ENCODE results near the gene CARNS1. TPM values are rescaled to one million over a fixed set of nuclear protein-coding genes. Genes with fewer than 3 reads are reported as not detected.

CARNS1 gene
- total and polyA plus RNA-seq, 2 experiments from 2014 or later, result 2.4 to 7.7 TPM

DNA sequence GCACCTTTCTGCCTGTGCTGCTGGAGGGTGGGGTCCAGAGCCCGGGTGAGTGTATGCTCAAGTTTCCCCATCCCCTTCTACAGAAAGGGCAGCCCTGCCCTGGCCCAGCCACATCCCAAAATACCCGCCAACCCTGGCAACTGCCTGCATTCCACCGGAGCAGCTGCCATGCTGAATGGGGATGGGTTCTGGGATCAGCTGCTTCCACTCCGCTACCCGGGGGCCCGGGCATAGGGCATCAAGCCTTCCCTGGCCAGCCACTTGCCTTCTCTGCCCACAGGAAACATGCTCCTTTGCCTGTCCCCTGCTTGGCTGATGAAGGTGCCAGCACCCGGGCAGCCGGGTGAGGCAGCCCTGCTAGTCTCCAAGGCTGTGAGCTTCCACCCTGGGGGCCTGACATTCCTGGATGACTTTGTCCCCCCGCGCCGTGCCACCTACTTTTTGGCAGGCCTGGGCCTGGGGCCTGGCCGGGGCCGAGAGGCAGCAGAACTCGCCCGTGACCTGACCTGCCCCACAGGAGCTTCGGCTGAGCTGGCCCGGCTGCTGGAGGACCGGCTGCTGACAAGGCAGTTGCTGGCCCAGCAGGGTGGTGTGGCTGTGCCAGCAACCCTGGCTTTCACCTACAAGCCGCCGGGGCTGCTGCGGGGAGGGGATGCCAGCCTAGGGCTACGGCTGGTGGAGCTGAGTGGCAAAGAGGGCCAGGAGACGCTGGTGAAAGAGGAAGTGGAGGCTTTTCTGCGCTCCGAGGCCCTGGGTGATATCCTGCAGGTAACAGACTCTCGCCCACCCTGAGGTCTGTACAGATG lies 3.2 kb downstream of the CARNS1 start:
- H3K27me3 ChIP-seq, result no peaks in the 10 kb centered on the region
- H2AFZ ChIP-seq, result no peak overlapping the region
- WGBS (ENCODE audit: low lambda C conversion rate, missing lambda C conversion rate), result 93% methylated on average over 26 of the region's 26 CpGs
- H3K9me2 ChIP-seq (replicated peaks; ENCODE audit: insufficient read depth), result no peaks in the 10 kb centered on the region
- TF ChIP-seq EZH2 (IDR thresholded peaks at IDR 0.05; ENCODE audit: borderline replicate concordance) (no peak), EZH2phosphoT487 (IDR thresholded peaks at IDR 0.05; ENCODE audit: low read depth, severe bottlenecking, unreplicated experiment) (no peak)
- TF ChIP-seq, protein P1, sequence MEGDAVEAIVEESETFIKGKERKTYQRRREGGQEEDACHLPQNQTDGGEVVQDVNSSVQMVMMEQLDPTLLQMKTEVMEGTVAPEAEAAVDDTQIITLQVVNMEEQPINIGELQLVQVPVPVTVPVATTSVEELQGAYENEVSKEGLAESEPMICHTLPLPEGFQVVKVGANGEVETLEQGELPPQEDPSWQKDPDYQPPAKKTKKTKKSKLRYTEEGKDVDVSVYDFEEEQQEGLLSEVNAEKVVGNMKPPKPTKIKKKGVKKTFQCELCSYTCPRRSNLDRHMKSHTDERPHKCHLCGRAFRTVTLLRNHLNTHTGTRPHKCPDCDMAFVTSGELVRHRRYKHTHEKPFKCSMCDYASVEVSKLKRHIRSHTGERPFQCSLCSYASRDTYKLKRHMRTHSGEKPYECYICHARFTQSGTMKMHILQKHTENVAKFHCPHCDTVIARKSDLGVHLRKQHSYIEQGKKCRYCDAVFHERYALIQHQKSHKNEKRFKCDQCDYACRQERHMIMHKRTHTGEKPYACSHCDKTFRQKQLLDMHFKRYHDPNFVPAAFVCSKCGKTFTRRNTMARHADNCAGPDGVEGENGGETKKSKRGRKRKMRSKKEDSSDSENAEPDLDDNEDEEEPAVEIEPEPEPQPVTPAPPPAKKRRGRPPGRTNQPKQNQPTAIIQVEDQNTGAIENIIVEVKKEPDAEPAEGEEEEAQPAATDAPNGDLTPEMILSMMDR (IDR thresholded peaks at IDR 0.05; ENCODE audit: poor library complexity), result no peak
- DNase-seq (ENCODE audit: low spot score), result no peak
- H4K20me1 ChIP-seq (ENCODE audit: insufficient read depth, poor library complexity, severe bottlenecking), result no peaks in the 10 kb centered on the region
- no peaks in the 10 kb centered on the region for H3K9me3 ChIP-seq (ENCODE audit: low read depth)
- H3K4me2 ChIP-seq, result no peak overlapping the region
- H3K4me3 ChIP-seq, result no peak overlapping the region
- H3K36me3 ChIP-seq (replicated peaks; ENCODE audit: insufficient read depth, low read depth), result no peaks in the 10 kb centered on the region
- H3K27ac ChIP-seq, result no peak overlapping the region
- H3K4me1 ChIP-seq (ENCODE audit: insufficient read depth), result peaks cover 14% of the 10 kb centered on the region
- H3K79me2 ChIP-seq, result no peaks in the 10 kb centered on the region

DNA sequence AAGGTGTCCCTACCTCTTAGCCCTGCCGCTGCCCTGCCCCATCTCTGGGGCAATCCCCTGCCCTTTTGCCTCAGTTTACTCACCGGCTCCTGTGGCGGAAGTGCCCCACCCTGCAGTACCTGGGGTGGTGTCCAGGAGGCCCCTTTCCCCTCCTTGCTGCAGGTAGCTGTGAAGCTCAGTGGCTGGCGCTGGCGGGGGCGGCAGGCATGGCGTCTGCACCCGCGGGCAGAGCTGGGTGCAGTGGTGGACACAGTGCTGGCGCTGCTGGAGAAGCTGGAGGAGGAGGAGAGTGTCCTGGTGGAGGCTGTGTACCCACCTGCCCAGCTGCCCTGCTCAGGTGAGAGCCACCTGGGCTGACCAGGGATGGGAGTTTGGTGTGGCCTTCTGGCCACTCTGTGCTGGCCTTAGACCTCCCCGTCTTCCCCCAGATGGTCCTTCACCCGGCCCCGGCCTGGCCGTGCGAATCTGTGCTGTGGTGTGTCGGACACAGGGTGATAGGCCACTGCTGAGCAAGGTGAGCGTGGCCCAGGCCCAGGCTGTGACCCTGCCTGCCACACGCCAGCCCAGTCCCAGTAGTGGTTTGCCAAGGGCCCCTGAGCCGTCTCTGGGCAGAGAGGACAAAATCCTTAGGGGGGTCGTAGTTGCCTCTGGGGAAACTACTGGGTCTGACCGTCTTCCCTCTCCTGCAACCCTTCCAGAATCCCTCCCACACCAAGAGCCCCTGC lies 4.0 kb downstream of the CARNS1 start:
- Histone ChIP-seq H3K79me2 (no peaks in the 10 kb centered on the region), H3K9me2 (replicated peaks; ENCODE audit: insufficient read depth) (no peaks in the 10 kb centered on the region), H3K9me3 (ENCODE audit: low read depth) (no peaks in the 10 kb centered on the region), H3K4me1 (ENCODE audit: insufficient read depth) (peaks cover 14% of the 10 kb centered on the region), H3K27ac (no peak overlapping the region), H3K4me3 (no peak overlapping the region), H2AFZ (no peak overlapping the region), H3K4me2 (peak overlapping the region; percentile 94), H3K36me3 (replicated peaks; ENCODE audit: insufficient read depth, low read depth) (no peaks in the 10 kb centered on the region), H4K20me1 (ENCODE audit: insufficient read depth, poor library complexity, severe bottlenecking) (no peaks in the 10 kb centered on the region), H3K27me3 (no peaks in the 10 kb centered on the region)
- TF ChIP-seq, protein P1 (IDR thresholded peaks at IDR 0.05; ENCODE audit: poor library complexity), result no peak
- TF ChIP-seq EZH2 (IDR thresholded peaks at IDR 0.05; ENCODE audit: borderline replicate concordance) (no peak), EZH2phosphoT487 (IDR thresholded peaks at IDR 0.05; ENCODE audit: low read depth, severe bottlenecking, unreplicated experiment) (no peak)
- no peak for DNase-seq (ENCODE audit: low spot score)
- 94% methylated on average over 21 of the region's 21 CpGs for WGBS (ENCODE audit: low lambda C conversion rate, missing lambda C conversion rate)

DNA sequence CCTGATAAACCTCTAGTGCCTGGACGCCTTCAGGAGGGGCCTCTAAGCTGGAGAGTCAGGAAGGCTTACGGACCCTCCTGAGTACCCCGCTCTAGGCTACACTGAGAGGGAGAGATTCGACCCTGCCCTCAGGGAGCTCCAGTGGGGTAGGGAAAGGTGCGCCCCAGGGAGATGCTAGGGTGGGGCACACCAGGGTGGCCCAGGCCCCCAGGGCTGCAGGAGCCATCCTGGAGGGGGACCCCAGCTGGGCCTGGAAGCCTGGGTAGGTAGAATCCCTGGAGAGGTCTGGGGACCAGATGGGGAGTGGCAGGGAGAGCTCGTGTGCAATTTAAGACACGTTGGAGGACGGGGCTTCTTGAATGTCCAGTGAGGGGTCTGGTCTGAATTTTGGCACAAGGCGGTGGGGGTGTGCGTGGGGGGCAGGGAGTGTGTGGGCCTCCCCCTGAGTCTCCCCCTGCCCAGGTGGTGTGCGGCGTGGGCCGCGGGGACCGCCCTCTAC lies 4.7 kb downstream of the CARNS1 start:
- Histone ChIP-seq H2AFZ (no peak overlapping the region), H3K4me1 (ENCODE audit: insufficient read depth) (peaks cover 10% of the 10 kb centered on the region), H4K20me1 (ENCODE audit: insufficient read depth, poor library complexity, severe bottlenecking) (no peaks in the 10 kb centered on the region), H3K4me2 (peak overlapping the region; percentile 94), H3K36me3 (replicated peaks; ENCODE audit: insufficient read depth, low read depth) (no peaks in the 10 kb centered on the region), H3K27ac (peak overlapping the region; percentile 92), H3K9me3 (ENCODE audit: low read depth) (no peaks in the 10 kb centered on the region), H3K9me2 (replicated peaks; ENCODE audit: insufficient read depth) (no peaks in the 10 kb centered on the region), H3K4me3 (peak overlapping the region; percentile 81), H3K27me3 (no peaks in the 10 kb centered on the region), H3K79me2 (no peaks in the 10 kb centered on the region)
- no peak for DNase-seq (ENCODE audit: low spot score)
- TF ChIP-seq, protein P1 (IDR thresholded peaks at IDR 0.05; ENCODE audit: poor library complexity), result no peak
- TF ChIP-seq EZH2 (IDR thresholded peaks at IDR 0.05; ENCODE audit: borderline replicate concordance), result no peak
- TF ChIP-seq EZH2phosphoT487 (IDR thresholded peaks at IDR 0.05; ENCODE audit: low read depth, severe bottlenecking, unreplicated experiment), result no peak
- 57% methylated on average over 10 of the region's 15 CpGs for WGBS (ENCODE audit: low lambda C conversion rate, missing lambda C conversion rate)

All from hepatocyte (in vitro differentiated cells).